Brain microvascular endothelial cell (primary cell): ENCODE data around the gene KMT5C.

Experiments used
- DNase-seq: peaks from one replicate; pipeline ENCODE4 v3.0.0-alpha.2; 2020
- H3K27ac ChIP-seq: fragments of 250-450 bp; sonication (Bioruptor Pico); 2 replicates; pipeline ENCODE4 v1.5.1; 2020; ENCODE audit warnings: mild to moderate bottlenecking, moderate library complexity
- H3K27me3 ChIP-seq: fragments of 250-450 bp; sonication (Bioruptor Pico); replicated peaks from 2 replicates; pipeline ENCODE4 v1.5.1; 2020; ENCODE audit warnings: mild to moderate bottlenecking
- H3K36me3 ChIP-seq: fragments of 250-450 bp; sonication (Bioruptor Pico); replicated peaks from 2 replicates; pipeline ENCODE4 v1.5.1; 2020; ENCODE audit warnings: mild to moderate bottlenecking
- H3K4me3 ChIP-seq: 2 replicates; pipeline ENCODE4 v1.5.1; 2011; ENCODE audit warnings: low read depth, mild to moderate bottlenecking, control low read depth, low read length, moderate library complexity
- in situ Hi-C: cut with HindIII; loops from 2 replicates; pipeline ENCODE4 v1.10.0; 2017; ENCODE audit warnings: low sequenced_read_pairs, low pct_ligation_motif_present
- TF ChIP-seq, protein P1 (sequence below): IDR thresholded peaks from 2 replicates; pipeline ENCODE4 v1.5.1; 2011; ENCODE audit warnings: low read depth, mild to moderate bottlenecking, moderate library complexity, low read length, control low read depth, inconsistent platforms; ENCODE audit errors: missing control alignments

KMT5C gene

DNA sequence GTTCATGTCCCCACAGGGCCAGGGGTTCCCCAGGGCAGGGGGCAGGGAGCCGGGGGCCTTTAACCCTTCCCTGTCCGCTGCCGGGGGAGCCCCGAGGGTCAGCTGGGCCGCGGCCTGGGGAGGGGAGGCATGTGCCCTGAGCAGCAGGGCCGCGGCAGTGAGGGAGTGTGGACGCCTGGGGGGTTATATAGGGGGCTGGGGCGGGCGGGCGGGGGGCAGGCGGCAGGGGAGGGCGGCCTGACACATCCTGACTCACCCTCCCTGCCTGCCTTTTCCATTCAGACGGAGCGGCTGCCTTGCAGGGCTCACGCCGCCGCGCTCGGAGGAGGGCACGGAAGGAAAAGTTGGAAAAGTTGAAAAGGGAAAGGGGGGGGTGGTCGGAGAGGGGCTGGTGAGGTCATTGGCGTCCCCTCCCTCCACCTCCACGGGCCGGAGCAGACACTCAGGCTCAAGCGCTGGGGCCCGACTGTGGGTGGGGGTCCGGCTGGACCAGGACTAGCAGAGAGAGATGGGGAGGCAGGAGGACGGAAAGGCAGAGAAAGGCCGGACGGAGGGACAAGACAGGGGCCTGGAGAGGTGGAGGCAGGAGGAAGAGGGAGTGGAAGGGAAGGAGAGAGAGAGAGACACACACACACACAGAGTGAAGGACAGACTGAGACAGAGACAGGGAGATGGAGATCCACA is 30.8 kb downstream of the KMT5C start, which contains the start of gene IL11:
IL11 (minus strand) TSS at position 159 of the 684 bp plus-strand sequence; CDS start at position 6, 153 bp downstream.
- Histone ChIP-seq H3K27ac (peak within 1 kb of the TSS; percentile 68), H3K36me3 (no peaks in the 10 kb centered on the region), H3K4me3 (peak within 1 kb of the TSS; percentile 83), H3K27me3 (no peaks in the 10 kb centered on the region)
- DNase-seq, result peak; percentile 32
- in situ Hi-C loops, result no loop called here
- TF ChIP-seq, protein P1, sequence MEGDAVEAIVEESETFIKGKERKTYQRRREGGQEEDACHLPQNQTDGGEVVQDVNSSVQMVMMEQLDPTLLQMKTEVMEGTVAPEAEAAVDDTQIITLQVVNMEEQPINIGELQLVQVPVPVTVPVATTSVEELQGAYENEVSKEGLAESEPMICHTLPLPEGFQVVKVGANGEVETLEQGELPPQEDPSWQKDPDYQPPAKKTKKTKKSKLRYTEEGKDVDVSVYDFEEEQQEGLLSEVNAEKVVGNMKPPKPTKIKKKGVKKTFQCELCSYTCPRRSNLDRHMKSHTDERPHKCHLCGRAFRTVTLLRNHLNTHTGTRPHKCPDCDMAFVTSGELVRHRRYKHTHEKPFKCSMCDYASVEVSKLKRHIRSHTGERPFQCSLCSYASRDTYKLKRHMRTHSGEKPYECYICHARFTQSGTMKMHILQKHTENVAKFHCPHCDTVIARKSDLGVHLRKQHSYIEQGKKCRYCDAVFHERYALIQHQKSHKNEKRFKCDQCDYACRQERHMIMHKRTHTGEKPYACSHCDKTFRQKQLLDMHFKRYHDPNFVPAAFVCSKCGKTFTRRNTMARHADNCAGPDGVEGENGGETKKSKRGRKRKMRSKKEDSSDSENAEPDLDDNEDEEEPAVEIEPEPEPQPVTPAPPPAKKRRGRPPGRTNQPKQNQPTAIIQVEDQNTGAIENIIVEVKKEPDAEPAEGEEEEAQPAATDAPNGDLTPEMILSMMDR, result no peak

DNA sequence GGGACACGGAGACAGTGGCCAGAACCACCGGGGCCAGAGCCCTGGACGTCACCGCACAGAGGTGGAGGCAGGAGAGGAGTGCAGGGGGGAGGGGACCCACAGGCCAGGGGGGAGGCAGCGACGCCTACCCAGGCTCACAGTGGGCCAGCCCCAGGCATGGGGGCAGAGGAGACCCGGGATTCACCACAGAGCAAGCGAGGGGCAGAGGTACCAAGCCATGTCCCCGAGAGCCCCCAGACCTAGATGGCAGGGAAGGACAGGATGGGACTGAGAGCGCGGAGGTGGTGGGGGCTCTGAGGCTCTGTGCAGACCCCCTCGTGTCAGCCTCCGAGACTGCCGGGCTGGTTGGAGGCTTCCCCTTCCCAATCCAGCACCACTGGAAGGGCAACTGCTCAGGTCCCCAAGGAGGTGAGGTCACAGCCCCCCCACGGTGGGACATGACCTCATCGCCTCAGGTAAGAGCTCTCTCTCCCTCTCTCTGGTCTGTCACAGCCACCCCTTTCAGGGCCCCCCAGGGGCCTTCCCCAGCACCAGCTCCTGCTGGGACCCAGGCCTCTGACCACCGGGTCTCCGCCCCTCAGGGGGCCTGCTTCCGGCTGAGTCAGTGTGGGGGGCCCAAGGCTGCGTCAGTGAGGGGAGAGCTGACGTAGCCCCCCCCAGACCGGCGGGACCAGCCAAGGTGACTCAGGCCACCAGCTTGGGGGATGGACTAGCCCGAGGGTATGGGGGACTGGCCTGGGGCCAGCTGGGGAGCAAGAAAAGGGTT is 32.8 kb downstream of the KMT5C start:
- DNase-seq, result peak; percentile 23
- TF ChIP-seq, protein P1, result no peak
- Histone ChIP-seq H3K27me3 (no peaks in the 10 kb centered on the region), H3K27ac (no peak overlapping the region), H3K36me3 (no peaks in the 10 kb centered on the region), H3K4me3 (no peak overlapping the region)
- in situ Hi-C loops, result no loop called here

DNA sequence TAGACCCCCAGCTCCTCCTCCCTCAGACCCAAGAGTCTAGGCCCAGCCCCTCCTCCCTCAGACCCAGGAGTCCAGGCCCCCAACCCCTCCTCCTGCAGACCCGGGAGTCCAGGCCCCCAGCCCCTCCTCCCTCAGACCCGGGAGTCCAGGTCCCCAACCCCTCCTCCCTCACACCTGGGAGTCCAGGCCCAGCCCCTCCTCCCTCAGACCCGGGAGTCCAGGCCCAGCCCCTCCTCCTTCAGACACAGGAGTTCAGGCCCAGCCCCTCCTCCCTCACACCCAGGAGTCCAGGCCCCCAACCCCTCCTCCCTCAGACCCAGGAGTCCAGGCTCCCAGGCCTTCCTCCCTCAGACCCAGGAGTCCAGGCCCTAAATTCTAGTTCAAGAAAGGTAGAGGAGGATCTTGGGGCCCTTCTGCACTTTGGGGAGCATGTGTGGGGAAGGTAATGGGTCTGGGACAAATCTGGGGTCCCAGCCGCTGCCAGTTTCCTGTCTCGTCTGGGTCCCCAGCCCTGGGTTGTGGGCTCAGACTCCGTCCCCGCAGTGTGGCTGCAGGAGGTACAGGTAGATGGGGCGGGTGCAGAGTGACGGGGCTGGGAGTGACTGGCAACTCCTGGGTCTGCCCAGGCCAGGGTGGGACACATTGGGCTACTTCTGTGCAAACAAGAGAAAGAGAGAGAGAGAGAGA is 33.8 kb downstream of the KMT5C start:
- in situ Hi-C loops, result no loop called here
- H3K27me3 ChIP-seq, result peaks cover 2% of the 10 kb centered on the region
- TF ChIP-seq, protein P1, result no peak
- no peak overlapping the region for H3K4me3 ChIP-seq
- DNase-seq, result no peak
- H3K27ac ChIP-seq, result no peak overlapping the region
- H3K36me3 ChIP-seq, result no peaks in the 10 kb centered on the region

DNA sequence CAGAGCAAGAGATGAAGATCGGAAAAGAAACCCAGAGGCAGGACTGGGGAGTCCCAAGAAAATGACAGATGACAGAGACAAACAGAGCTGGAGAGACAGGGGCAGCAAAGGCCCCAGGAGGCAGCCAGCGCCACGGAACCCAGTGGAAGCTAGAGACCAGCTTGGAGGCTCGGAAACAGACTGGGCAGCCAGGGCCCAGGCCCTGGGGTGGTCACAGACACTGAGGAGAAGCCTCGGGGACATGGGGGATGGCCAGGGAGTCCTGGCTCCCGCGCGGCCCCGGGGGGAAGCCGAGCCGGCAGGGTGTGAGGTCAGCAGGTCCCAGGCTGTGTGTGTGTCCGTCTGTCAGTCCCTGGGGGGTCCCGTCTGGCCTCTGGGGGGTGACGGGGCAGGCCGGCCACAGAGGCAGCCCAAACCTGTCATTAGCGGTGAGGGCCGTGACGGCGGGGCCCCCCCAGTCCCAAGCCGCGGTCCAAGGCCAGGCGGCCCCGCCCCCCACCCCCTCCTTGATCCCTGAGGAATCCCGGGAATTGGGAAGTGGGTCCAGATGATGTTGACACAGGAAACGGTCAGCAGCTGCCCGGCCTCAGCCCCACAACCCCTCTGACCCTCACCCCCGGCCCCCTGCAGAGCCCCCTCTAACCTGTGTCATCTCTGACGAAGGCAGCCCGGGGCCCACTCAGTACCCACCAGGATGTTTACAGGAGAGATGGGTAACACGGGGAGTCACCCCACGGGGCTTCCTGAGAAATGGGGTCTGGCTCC is 34.5 kb downstream of the KMT5C start:
- H3K4me3 ChIP-seq, result no peak overlapping the region
- in situ Hi-C loops, result no loop called here
- no peaks in the 10 kb centered on the region for H3K36me3 ChIP-seq
- no peak for DNase-seq
- TF ChIP-seq, protein P1, result no peak
- peaks cover 2% of the 10 kb centered on the region for H3K27me3 ChIP-seq
- H3K27ac ChIP-seq, result no peak overlapping the region

DNA sequence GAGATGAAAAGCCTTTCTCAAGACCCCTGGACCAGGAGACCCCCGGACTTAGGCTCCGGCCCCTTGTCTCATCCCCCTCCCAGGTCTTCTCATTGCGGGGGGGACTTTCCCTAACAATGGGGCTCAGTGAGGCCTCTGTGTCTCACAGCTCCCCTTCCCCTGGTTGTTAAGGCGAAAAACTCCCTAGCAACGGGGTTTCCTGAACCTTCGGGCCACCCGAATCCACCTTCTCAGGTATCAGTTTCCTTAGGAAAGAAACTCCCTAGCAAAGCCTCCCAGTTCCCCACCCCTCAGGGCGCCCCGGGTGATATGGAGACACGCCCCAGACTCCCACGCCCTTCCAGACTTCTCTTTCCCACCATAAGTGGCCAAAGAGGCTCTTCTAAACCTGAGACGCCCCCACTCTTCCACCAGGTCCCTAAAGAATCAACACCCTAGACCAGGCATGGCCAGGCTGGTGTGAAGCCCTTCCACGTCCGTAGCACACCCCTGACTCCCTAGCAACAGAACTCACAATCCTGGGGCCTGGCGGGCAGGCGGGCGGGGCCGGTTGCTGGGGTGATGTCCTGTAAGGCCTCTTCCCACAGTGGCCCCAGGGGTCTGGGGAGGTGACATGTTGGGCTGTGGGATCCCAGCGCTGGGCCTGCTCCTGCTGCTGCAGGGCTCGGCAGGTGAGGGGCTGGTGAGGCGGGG is 36.7 kb downstream of the KMT5C start, which contains the start of gene TMEM190:
TMEM190 (plus strand) TSS at position 586 of the 693 bp plus-strand sequence; CDS start at position 614, 28 bp downstream.
- DNase-seq, result no peak
- Histone ChIP-seq H3K4me3 (no peak within 1 kb of the TSS), H3K27ac (no peak within 1 kb of the TSS), H3K27me3 (peaks cover 2% of the 10 kb centered on the region), H3K36me3 (no peaks in the 10 kb centered on the region)
- in situ Hi-C loops, result loop anchor here (25.0 kb wide), 1 partner anchor 236 kb away; the partner anchor contains the start of genes ZNF524, ZNF784 and ZNF865
- TF ChIP-seq, protein P1, result no peak
